ENCODE results near the gene AP5S1.

The AP5S1 gene

GRCh38 chr20:3820048-3820900 lies at the start of gene AP5S1:
AP5S1 (plus strand) TSS chr20:3820547; CDS start chr20:3822118, 1,571 bp downstream.
- DNase-seq (ENCODE audit: extremely low read depth in 1 of 2, low read depth in 1 of 2) = peak; percentile 86 to 93

- DNase-seq (ENCODE audit: extremely low read depth in 1 of 2, low read depth in 1 of 2) = no peak
Measured at GRCh38 chr20:3771552-3772058, 48.7 kb upstream of the AP5S1 start.

DNA sequence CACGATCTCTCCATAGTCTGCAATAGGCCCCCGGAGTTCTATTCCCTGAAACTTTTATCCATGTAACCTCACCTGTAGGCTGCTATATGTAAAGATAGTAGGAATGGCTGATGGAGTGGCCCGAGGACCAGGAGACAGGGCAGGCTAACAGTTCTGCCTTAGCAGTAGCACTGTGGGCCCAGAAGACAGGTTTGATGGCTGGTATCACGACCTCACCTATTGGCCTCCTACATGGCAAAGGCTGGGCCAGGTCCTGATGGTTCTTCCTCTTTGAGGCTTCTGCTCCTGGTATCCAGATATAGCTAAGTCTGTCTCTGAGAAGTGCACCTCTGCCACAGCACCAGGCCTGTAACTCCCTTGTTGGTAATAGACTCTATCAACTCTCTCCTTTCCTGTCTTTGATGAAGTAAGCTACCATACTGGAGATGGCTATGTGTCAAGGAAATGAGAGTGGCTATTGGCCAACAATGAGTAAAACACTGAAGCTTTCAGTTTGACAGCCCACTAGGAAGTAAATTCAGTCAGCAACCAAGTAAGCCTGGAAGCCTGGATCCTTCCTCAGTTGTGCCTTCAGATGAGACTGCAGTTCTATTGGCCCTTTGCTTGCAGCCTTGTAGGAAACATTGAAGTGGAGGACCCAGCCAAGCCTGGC lies 44.8 kb upstream of the AP5S1 start:
- no peak for DNase-seq (ENCODE audit: extremely low read depth in 1 of 2, low read depth in 1 of 2)

DNA sequence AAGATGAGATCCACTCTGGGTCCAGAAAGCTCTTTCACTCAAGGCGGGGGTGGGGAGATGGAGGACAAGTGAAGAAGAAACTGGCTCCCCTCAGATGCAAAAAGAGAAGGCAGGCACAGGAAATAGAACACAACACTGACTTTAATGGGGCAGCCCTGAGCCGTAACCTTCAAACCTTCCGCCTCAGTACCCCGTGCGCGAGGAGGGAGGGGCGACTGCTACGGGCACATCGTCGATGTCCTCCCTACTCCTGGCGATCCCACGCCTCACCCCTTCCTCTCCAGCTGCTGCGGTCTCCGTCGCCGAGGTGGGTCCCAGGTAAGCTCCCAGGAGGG lies 43.0 kb upstream of the AP5S1 start:
- no peak for DNase-seq (ENCODE audit: extremely low read depth in 1 of 2, low read depth in 1 of 2)

- no peak for DNase-seq (ENCODE audit: extremely low read depth in 1 of 2, low read depth in 1 of 2)
Measured at GRCh38 chr20:3777716-3778629, 42.4 kb upstream of the AP5S1 start.

DNA sequence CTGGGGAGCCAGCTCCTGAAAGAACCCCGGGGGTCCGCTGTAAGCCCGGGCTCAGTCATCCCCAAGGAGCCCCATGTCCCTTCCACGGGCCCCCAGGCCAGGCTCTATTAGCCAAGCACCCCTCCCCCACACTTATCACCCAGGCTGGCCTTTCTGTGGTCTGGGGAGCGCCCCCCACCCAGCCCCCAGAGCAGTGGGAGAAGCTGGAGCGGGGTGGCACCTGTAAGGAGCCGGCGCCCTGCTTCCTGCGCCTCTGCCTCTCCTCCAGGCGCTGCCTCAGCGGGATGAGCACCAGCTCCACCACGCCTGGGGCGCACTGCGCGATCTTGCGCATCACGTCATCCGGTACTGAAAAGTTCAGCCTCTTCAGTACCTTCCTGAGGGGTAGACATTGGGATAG lies 41.4 kb upstream of the AP5S1 start:
- DNase-seq (ENCODE audit: extremely low read depth in 1 of 2, low read depth in 1 of 2) = no peak

DNA sequence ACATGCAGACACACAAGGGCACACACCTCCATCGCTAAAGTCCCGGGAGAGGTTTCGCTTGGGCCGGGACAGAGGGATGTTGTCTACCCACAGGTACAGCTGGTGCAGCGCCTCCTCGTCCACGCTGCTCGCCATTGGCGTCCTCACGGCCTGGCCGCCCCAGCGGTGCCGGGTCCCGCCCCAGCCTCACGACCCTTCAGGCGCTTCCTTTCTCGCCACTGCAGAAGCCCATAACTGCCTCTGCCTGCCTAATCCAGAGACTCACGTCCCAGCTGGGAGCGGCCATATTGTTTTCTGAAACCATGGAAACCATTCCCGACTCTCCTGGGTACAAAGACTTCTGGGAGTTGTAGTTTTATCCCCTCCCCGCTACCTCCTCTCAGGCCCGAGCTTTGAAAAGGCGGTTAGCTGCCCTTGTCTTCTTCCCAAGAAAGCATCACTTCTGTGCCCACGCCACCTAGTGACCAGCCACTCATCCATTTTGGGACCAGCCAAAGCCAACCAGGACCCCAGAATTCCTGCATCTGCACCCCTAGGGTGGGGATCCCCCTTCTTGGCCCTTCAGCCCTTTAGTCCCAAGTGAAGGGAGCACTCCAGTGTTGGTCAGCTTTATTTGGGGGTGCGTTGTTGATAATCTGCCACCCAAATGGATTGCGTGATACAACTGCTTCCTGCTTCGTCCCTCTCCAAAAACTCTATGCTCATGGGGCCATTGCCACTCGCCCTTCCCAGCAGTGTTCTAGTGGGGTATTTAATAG lies 39.0 kb upstream of the AP5S1 start, which contains the start of gene SPEF1:
TSS of gene SPEF1 (minus strand) at position 296 of the 758 bp plus-strand sequence. CDS start at position 135, 161 bp downstream.
- DNase-seq (ENCODE audit: extremely low read depth in 1 of 2, low read depth in 1 of 2) = no peak

DNA sequence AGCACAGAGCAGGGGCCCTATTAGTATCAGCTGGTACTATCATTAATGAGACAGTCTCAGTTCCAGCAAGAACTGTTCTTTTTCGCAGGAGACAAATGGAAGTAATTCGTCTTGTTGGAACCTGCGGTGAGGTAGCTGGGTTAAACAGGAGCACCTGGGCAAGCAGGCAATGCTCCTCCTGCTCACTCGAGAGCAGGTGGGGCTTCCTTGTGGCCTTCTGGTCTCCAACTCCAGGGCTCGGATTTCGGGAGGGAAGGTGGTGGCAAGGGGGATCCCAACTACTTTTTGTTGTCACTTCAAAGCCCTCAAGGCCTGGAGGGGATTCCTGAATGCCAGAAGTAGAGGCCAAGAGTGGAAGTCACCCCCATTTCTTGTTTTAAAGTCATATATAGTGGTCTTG lies 37.8 kb upstream of the AP5S1 start:
- DNase-seq (ENCODE audit: extremely low read depth in 1 of 2, low read depth in 1 of 2) = no peak

DNA sequence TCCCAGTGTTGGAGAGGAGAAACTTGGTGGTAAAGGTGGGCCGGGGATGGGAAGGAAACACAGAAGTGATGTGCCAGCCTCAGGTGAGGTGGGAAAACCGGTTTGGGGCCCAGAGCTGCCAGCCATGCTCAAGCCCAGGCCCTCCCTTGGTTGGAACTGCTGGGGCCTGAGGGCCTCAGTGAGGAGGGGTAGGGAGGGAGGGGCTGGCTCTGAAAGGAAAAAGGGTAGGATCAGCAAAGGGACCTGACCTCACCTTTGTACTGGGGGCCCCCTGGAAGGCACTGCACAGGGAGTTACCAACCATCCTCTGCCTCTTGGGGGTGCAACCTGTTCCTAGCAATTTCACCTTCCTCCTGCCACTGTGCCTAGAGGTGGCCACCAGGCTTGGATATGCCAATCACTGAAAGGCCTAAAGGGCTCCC lies 37.3 kb upstream of the AP5S1 start:
- DNase-seq (ENCODE audit: extremely low read depth in 1 of 2, low read depth in 1 of 2) = no peak

DNA sequence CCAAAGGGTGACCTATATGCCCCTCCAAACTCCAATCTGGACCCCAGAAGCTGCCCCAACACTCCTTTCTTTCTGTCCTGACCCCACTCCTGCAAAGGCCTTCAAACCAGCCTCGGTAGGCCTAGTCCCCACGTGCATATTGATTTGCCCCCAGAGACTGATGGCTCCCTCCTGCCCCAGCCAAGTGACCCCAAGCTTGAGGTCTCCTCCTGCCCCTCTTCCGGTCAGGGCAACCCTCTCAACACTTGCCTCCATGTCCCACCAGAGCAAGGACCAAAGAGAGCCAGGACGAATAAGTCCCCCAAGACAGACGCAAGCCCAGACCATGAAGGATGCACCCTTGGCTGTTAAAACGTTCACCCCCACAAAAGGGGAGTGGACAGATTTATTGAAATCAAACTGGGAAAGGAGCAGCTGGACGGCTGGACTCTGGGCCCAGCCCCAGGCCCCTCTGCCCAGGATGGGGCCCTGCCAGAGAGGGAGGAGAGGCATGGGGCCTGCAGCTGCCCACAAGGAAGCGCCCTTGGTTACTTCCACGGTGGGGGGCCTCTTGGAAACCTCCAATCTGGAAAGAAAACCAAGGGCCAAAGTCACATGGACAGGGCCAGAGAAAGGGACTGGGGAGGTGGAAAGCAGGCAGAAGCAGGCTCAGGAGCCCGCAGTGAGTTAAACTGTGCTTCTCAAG lies 36.7 kb upstream of the AP5S1 start:
- DNase-seq (ENCODE audit: extremely low read depth in 1 of 2, low read depth in 1 of 2) = no peak

GRCh38 chr20:3784216-3784853 lies 36.0 kb upstream of the AP5S1 start:
- no peak for DNase-seq (ENCODE audit: extremely low read depth in 1 of 2, low read depth in 1 of 2)

- DNase-seq (ENCODE audit: extremely low read depth in 1 of 2, low read depth in 1 of 2) = no peak
Measured at GRCh38 chr20:3784863-3785239, 35.5 kb upstream of the AP5S1 start.

DNA sequence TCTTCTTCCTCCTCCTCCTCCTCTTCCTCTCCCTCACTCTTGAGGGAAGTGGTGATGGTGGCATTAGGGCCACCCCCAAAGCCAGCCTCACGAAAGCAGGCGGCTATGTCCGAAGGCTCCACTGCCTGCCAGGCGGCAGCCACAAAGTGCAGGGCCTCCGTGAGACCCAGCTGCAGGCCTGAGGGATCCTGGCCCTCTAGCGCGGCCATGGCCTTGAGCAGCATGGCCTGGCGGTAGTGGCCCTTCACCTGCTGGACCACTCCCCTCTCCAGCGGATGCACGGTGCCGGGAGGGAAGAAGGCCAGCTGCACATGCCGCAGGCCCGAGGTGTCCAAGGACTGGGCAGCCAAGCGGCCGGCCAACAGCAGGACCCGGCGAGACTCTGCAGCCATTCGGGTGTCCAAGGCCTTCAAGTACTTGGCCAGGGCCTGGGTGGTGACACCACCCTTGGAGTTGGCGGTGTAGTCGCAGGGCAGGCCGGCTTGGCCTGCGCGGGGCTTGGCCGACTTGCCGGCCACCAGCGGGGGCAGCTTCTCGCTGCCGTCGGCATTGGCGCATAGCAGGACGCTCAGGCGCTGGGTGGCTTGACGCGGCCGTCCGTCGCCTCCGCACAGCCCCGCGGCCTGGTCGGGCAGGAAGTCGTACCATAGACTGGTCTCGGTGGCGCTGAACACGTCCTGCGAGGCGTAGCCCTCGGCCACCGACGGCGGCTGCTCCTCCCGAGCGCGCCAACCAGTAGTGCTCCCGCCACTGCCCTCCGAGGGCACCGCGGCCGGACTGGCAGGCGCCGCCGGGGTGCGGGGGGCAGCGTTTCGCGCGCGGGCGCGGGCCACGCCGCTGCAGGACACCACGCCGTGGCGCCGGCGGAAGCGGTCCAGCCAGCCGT lies 34.9 kb upstream of the AP5S1 start:
- no peak for DNase-seq (ENCODE audit: extremely low read depth in 1 of 2, low read depth in 1 of 2)

DNA sequence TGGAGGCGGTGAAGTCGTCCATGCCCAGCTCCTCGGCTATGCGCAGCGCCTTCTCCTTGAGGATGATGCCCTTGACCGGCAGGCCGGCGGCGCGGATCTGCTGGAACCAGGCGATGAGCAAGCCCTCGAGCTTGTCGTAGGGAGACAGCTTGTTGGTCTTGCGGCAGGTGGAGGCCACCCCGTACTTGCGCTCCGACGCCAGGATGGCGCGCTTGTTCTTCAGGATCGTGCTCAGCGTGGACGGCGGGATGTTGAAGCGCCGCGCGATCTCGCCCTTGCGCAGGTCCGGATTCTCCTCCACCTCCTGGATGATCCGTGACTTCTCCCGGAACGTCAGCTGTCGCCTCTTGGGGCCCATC lies 34.2 kb upstream of the AP5S1 start:
- no peak for DNase-seq (ENCODE audit: extremely low read depth in 1 of 2, low read depth in 1 of 2)

GRCh38 chr20:3786665-3787323 lies 33.6 kb upstream of the AP5S1 start, which contains the start of gene CENPB:
CENPB (minus strand) TSS chr20:3786740; CDS start chr20:3786483, 257 bp downstream.
- peak; percentile 77 to 86 for DNase-seq (ENCODE audit: extremely low read depth in 1 of 2, low read depth in 1 of 2)

DNA sequence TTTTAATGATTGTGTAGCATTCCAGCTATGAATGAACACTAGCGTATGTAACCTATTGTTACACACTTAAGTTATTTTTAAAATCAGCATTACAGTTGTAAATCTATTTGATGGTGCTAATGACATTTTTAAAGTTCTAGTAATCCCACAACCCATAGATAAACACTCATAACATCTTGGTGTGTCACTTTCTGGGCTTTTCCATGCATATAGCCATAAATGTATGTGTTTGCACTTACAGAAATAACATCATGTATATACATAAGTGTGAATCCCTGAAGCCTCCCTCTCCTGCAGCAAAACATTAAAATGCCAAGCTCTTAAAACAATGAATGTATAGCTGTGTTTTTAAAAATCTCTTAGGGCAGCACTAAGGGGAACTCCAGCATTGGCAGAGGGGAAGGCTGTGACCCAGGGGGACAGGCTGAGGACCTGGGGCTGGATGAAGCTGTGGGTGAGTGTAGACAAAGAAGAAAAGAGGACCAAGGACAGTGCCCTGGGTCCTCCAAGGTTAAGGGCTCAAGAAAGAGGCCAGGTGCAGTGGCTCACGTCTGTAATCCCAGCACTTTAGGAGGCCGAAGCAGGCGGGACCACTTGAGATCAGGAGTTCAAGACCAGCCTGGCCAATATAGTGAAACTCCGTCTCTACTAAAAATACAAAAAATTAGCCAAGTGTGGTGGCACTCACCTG lies 32.9 kb upstream of the AP5S1 start:
- no peak for DNase-seq (ENCODE audit: extremely low read depth in 1 of 2, low read depth in 1 of 2)

GRCh38 chr20:3788685-3789155 lies 31.6 kb upstream of the AP5S1 start:
- DNase-seq (ENCODE audit: extremely low read depth in 1 of 2, low read depth in 1 of 2) = no peak

All from stimulated activated CD8-positive, alpha-beta memory T cell treated with anti-CD3 and anti-CD28 coated beads, Interleukin-7, amount 100 ng/mL, for 48 hours (primary cell).